ENCODE measurements around the gene SPRED1.

- TF ChIP-seq CTCF (IDR thresholded peaks at IDR 0.05) (no peak), ZFX (IDR thresholded peaks at IDR 0.05; ENCODE audit: borderline replicate concordance) (no peak)
These were observed 117.4 kb downstream of the SPRED1 start for GRCh38 chr15:38369936-38370478.

All from 22Rv1 (cell line).